AG10803 (cell line): ENCODE results near the gene PRSS53.
A peak's percentile ranks its signal among the peaks of the same experiment; 100 is the strongest.
"Not testable (repeated sequence)": the region's sequence is repeated elsewhere in the genome, so short reads cannot be mapped to it uniquely, and the experiment has no call there.

Source experiments
- DNase-seq: peaks from one replicate; pipeline ENCODE4 v3.0.0; 2010; ENCODE audit warnings: low read depth
- H3K4me3 ChIP-seq: 2 replicates; pipeline ENCODE4 v1.5.1; 2011; ENCODE audit warnings: mild to moderate bottlenecking, low read length, control low read depth
- TF ChIP-seq, protein P1 (sequence below): conservative IDR thresholded peaks from 2 replicates; pipeline ENCODE4 v1.5.1; 2011; ENCODE audit warnings: mild to moderate bottlenecking, low read length, control low read depth, inconsistent platforms

The PRSS53 gene

GRCh38 chr16:31108794-31109558 is 20.2 kb upstream of the PRSS53 start:
- peak overlapping the region; percentile 74 for H3K4me3 ChIP-seq
- TF ChIP-seq, protein P1, sequence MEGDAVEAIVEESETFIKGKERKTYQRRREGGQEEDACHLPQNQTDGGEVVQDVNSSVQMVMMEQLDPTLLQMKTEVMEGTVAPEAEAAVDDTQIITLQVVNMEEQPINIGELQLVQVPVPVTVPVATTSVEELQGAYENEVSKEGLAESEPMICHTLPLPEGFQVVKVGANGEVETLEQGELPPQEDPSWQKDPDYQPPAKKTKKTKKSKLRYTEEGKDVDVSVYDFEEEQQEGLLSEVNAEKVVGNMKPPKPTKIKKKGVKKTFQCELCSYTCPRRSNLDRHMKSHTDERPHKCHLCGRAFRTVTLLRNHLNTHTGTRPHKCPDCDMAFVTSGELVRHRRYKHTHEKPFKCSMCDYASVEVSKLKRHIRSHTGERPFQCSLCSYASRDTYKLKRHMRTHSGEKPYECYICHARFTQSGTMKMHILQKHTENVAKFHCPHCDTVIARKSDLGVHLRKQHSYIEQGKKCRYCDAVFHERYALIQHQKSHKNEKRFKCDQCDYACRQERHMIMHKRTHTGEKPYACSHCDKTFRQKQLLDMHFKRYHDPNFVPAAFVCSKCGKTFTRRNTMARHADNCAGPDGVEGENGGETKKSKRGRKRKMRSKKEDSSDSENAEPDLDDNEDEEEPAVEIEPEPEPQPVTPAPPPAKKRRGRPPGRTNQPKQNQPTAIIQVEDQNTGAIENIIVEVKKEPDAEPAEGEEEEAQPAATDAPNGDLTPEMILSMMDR, result no peak
- DNase-seq, result no peak

DNA sequence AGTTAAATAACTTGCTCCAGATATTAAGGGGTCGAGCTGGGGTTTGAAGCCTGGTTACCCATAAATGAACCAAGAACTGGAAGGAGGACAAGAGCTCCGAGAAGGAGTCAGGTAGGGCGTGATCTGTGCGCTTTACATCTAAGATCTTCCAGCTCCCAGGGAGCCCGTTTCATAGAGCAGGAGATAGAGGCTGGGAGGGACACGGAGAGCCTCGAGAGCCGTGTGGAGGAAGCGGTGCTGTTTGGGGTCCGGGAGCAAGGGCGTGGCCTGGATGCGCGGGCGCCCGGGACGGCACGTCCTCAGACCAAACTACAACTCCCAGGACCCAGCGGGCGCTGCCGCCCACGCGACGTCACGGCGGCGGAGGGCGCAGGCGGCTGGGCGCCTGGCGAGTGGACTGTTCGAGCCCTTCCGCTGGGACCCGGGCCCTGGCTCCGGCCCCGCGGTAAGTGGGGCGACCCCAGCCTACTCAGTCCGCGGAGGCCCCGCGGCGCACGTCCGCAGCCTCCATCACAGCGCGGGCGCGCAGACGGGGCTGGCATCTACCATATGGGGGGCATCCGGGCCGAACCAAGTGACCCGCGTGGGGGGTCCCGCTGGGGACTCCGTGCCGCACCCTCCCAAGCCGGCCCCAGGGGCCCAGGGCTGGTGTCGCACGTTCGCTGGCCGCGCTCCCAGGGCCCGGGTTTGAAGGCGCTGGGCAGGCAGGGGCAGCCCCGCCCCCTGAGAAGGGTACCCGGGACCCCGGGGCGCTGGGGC is 19.5 kb upstream of the PRSS53 start, which contains the start of gene BCKDK:
TSS of gene BCKDK (plus strand) at position 352 of the 759 bp plus-strand sequence. CDS start 838 bp downstream, outside the sequence.
- H3K4me3 ChIP-seq, result peak within 1 kb of the TSS; percentile 74
- TF ChIP-seq, protein P1, result no peak
- DNase-seq, result peak; percentile 68

GRCh38 chr16:31107465-31107867 is 18.7 kb upstream of the PRSS53 start:
- no peak overlapping the region; the same call in 1 of the 2 replicates for H3K4me3 ChIP-seq
- no peak for DNase-seq
- TF ChIP-seq, protein P1, result no peak

DNA sequence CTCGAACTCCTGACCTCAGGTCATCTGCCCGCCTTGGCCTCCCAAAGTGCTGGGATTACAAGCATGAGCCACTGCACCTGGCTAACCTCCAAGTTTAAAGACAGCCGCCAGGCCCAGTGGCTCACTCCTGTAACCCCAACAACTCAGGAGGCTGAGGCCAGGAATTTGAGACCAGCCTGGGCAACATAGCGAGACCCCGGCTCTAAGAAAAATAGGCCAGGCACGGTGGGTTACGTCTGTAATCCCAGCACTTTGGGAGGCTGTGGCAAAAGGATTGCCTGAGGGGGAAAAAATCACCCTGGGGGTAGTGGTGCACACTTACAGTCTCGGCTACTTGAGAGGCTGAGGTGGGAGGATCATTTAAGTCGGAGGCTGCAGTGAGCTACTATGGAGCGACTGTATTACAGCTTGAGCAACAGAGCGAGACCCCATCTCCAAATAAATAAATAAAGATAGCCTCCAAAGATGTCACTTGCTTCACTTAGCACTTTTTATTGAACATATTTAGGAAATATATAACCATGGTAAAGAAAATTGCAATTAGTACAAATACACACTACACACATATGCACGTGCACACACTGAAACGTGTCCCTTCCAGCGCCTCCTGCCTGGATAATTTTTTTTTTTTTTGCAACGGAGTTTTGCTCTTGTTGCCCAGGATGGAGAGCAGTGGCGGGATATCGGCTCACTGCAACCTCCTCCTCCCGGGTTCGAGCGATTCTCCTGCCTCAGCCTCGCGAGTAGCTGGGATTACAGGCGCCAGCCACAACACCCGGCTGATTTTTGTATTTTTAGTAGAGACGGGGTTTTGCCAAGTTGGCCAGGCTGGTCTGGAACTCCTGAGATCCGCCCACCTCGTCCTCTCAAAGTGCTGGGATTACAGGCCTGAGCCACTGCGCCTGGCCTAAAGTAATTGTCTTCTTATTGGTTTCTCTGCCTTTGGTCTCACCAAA is 18.0 kb upstream of the PRSS53 start:
- TF ChIP-seq, protein P1, result no peak
- no peak for DNase-seq
- no peak overlapping the region for H3K4me3 ChIP-seq

- H3K4me3 ChIP-seq, result peak overlapping the region; percentile 33; the same call in 1 of the 2 replicates
- TF ChIP-seq, protein P1, result peak; percentile 69
- peak; percentile 80 for DNase-seq
Measured at GRCh38 chr16:31105677-31106213, 17.0 kb upstream of the PRSS53 start.

- not testable (repeated sequence) for H3K4me3 ChIP-seq, DNase-seq
Measured at GRCh38 chr16:31100876-31101641, 12.3 kb upstream of the PRSS53 start.
